Measurements from ENCODE around the gene RERE.
"Not testable (repeated sequence)": the region's sequence is repeated elsewhere in the genome, so short reads cannot be mapped to it uniquely, and the experiment has no call there.

RERE gene

DNA sequence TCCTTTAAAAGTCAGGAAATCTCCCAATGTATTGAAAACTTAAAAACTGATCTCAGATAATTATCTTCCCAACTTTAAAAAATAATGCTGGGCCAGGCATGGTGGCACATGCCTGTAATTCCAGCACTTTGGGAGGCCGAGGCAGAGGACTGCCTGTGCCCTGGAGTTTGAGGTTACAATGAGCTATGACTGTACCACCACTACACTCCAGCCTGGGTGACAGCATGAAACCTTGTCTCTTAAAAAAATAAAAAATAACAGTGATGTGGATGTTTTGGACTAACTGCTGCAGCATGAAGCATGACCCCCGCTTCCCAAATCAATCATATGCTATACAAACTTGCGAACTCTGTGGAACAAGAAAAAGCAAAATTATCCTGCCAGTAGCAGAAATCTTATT lies 186.3 kb downstream of the RERE start:
- DNase-seq, result no peak

DNA sequence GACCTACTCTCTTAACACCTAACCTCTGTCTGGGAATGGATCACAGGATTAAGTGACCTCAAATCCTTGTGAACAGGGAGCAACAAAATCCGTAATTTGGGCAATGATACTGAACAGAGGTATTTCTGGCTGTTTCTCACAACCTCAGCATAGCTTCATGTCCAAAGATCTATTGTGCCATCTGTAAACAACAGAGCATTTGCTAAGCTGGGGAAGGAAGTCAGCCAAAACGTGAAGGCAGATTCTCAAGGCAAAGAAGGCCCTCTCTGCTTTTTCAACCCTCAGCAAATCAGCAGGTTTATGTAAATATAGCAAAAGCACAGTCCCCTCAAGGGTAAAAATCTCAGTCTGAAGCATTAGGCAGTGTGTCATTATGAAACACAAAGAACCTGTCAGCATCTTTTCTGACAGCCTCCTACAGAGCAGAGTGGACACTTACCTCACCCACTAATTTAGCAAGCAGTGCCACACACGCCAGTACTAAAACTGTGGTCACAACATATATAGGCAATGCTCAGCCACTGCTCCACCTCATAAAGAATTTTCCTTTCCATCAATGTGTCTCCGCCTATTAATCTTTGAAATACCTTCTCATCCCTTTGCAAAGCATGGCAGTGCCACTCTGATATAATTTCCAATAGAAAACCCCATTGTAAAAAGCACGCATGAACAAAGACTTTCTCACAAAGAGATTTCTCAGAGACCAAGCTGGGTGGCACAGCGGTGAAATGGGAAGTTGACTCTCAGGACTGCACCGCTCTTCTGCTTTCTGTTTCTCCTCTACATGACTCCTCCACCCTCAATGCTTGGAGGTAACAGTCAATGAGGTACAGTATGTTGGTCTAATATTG lies 188.0 kb downstream of the RERE start:
- peak; percentile 23 for DNase-seq

DNA sequence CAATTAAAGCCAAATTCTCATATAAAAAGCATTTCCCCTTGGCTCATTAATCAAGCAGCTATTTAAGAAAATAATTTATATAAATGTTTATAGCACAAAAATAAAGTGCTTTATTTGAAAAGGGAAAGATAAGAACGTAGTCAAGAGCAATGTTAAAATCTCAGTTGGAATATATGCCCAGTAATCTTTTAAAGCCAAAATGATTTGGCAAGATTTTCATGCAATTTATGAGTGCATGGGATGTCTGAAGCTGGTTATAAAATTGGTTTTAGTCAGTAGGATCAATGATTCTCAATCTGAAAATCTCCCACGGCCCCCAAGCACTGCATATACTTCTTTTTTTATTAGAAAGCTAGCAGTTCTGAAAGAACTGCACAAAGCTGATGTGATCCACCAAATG lies 188.8 kb downstream of the RERE start:
- no peak for DNase-seq

DNA sequence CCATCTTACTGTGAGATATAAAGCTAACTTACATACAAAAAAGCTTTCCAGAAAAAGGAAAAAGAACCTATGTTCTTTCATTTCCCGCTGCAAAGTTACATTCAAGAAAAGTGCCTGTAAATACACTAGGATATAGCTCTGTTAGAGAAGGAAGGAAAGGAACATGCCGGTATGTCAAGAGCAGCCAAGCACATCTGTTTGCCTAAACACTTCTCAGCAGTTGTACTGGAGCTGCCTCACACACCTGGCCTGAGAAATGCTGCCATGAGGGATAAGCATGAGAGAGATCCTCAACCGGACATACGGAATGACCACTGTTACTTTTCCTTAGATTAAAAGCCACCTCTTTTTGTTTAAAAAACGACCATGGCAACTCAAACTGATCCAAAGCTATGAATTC lies 189.7 kb downstream of the RERE start:
- DNase-seq, result no peak

DNA sequence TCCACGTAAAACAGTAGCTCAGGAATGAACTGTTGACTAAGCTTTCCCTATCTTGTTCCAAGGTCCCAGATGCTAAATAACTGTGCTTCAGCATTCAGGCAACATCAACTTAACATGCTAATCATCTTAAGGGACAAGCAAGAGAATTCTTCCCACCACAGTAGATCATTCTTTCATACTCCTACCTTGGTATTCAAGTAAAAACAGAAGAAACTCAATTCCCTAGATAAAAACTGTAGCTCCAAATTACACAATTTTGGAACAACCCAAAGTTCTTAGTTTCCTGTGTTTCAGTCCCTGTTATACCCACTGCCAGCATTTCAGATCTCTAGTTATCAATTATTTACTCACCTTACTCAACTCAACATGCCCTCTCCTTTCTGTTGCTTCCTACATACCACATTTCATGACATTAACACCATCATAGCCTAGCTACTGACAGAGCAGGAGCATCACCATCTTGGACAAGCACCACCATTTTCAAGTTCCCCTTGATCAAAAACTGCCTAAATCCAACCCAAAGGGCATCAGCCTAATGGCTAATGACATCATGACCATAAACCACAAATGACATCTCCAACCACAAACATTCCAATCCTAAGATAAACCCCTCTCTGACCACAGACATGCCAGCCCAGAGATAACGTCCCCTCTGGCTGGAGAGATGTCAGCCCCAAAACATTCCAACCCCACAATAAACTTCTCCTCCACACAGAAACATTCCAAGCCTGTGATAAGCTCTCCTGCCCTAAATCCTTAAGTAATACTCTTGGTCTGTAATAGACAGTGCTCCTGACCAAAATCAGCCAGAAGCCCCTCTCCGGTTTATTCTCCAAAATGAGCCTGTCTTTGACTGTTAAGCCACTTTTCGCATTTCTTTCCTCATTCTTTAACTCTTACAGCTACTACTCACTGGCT lies 191.2 kb downstream of the RERE start:
- DNase-seq, result no peak

DNA sequence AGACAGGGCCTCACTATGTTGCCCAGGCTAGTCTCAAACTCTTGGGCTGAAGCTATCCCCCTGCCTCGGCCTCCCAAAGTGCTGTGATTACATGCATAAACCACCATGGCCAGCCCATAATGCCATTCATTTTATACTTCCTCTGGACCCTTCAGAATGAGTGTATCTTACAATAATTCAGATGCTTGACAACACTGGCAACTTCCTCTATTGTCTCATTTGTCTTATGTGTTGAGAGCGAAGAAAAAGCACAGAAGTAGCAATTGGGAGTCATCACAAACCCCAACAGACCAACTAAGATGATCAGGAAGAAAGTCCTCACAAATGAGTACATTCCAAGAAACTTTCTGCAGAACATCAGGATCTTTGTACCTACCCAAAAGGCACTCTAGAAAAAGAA lies 191.9 kb downstream of the RERE start:
- DNase-seq, result no peak

DNA sequence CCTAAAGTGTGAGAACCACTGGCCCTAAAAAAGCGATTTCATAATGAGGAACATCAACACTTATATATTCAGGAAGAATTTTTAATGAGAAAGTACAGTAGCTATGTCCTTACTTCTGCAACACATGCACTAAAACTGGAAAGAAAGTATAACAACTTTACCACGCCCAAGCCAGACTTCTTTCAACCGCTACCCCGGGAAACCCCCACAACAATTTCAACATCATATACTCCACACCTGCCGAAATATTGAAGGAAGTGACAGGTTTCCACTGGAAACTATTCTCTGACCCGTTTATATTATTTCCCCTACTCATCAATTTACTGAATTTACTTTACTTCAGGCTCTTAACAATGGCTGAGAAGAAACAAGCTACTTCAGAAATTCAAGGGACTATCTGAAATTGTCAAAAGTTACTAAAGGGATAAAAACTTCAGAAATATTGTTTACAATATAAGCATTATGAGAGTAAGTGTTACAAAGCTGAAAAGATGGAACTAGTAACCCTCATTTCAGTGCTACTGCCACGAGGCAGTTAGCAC lies 193.7 kb downstream of the RERE start:
- not testable (repeated sequence) for DNase-seq

DNA sequence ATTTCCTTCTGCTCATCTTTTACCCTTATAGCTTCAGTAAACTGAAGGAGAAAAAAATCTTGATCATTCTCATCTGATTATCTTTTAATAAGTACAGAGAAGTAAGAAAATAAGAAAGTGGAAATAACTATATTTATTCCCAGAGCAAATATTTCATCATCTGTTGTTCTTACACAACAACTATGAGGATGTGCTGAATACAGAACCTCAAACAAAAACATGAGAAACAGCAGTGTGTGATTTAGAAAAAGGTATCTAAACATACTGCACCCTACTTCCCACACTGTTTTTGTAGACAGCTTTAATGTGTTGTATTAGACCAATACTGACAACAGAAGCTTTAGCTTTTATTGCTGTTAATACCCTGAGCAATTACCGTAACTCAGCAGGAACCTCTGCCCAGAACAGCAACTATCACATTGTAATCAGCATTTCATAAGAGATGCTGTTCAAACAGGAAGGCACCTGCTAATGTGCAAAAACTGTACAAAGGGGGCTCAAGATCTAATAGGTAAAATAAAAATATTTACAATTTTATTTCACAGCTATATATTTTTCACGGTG lies 195.6 kb downstream of the RERE start:
- peak; percentile 91 for DNase-seq

DNA sequence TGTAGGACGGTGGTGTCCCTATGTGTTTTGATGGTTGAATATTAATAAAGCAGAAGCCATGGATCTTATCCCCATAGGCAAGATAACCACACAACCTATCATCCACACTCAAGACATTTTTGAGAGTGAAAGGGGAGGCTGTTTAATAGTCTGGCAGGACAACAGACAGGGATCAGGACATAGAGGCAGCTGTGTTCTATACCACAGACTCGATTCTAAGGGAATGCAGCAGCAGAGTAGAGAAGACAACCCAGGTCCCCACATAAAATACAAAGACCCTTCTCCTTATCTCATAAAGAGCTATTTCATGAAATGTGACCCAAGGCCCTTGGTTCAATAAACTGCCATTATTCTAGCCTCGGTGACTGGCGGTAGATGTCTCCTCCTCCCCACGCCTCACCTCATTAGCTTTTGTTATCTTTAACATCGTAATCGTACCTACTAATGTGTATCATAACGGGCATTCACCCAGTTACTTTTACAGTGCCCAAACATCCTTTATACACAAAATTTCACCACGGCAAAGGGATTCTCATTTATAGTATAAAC lies 196.3 kb downstream of the RERE start:
- DNase-seq, result peak; percentile 43

DNA sequence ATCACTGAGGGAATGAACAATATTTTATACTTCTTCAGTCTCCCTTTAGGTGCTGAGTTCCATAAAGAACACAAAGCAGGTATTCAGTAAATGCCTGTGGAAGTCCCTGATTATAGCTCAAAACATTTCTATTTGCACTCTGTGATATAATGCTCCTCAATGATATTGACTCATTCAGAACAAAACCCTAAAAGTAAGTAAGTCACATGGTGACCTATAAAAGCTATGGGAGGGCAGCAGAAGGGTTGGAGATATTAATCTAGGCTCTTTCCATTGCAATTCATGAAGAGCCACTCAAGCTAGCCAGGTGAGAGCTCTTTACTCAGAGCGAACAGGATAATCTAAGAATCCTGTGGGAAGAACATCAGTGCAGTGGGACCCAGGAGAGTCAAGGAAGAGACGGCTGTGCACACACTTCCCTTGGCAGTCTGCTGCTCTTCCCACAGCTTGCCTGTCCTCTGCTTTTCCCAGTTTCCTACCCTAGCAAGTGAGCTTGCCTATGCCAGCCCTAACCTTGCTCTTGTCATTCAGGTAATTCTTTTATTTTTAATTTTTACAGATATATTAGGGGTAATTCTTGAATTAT lies 197.4 kb downstream of the RERE start:
- peak; percentile 65 for DNase-seq

DNA sequence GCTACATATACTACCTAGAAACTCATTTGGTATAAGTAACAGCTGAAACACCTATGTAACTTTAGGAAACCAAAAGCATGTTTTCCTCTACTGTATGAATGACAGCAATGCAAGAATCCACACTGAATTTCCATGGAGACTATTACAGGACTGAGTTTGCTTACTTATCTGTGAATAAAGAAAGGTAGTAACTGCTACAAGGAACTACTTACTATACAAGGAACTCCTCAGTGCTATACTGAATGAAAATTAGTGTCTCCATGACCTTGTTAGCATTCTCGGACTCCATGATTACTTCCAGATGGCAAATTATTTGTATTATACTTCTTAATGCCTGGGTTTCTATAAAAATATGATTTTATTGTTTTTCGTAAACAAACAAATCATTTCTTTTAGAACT lies 198.0 kb downstream of the RERE start:
- DNase-seq, result not testable (repeated sequence)

DNA sequence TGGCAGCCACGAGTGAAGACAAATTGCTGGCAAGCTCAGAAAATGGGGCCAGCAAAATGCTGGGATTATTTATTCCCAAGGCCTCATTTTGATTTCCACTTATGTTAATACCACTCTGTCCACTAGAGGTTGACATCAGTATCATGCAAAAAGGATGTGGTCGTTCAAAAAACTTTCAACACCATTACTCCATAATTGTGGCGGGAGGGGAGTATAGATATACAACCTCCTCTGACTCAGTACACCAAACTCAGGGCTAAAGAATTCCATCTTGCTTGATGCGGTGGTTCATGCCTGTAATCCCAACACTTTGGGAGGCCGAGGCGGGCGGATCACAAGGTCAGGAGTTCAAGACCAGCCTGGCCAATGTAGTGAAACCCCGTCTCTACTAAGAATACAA lies 200.6 kb downstream of the RERE start:
- not testable (repeated sequence) for DNase-seq

DNA sequence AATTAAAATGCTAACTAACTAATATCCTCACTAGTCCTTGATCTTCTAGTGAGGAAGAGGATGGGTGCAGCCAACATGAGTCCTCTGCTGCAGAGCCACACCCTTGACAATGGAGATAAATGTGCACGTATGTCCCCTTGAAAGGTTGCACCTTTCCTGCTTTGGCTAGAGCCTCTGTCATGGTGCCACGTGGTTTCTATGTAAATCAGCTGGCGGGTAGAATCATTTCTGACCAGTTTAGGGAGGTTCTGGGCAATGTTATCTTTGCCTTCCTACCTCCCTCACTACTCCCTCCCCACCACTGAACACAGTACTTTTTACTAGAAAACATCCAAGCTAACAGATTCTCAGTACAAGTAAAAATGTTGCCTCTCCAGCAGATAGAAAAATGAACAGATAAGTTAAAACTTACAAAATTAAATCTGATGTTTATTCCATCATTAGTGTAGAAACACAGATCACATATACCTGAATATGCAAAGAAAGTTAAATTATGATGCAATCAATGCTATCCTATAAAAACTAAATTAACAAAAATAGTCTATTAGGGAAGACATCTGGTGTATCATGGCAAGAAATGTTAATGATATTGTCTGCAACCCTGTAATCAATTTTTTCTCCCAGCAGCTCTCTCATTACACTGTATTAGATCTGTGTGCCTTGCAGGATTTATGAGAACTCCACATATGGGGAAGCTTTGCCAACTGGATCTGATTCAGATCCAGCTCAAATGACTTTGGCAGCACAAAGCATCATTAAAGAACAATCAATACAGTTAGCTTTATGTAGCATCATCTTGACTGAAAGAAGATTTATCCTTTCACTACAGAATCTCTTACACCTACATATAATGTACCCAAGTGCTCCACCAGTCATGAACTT lies 205.6 kb downstream of the RERE start:
- DNase-seq, result not testable (repeated sequence)

DNA sequence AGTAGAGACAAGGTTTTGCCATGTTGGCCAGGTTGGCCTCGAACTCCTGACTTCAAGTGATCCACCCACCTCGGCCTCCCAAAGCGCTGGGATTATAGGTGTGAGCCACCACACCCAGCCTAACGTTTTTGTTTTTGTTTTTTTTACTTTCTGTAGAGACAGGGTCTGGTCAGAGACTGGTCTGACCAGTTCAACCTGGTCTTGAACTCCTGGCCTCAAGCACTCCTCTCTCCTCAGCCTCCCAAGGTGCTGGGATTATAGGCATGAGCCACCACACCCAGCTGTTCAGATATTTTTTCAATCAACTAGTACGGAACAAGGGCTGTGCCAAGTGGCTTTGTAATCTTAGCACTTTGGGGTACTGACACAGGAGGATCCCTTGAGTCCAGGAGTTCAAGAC lies 209.5 kb downstream of the RERE start:
- DNase-seq, result no peak

DNA sequence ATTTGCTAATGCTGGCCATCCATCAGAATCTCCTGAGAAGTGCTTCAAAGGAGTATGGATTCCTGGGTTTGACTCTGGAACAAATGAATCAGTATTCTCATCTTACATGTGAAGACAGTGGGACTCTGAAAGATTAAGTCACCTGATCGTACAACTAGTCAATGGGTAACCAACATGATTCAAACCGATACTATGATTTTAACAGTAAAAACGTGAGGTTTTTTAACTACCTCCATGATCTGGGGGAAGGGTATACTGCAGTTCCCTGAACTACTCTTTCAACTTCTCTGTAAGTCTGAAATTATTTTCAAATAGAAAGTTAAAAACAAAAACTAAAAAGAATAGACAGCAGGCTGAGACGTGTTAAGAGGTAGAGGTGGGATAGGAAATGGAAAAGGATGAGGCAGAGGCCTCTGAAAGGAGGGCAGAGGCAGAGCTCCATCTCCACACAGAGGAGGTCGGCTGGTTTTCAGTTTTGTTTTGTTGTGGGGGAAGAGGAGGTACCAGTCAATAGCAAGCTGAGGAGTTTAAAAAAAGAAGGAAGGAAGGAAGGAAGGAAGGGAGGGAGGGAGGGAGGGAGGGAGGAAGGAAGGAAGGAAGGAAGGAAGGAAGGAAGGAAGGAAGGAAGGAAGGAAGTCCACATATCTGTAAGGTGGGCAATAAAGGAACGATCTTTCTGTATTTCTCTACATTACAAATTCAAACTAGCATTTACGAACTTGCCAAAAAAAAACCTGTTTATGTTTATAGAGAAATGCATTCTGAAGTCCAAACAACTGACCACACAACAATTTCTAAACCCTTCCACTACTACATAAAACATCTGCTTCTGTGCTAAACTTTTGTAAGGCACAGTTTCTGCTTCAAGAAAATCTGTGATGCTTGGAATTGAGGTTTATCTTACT lies 213.1 kb downstream of the RERE start:
- no peak for DNase-seq

DNA sequence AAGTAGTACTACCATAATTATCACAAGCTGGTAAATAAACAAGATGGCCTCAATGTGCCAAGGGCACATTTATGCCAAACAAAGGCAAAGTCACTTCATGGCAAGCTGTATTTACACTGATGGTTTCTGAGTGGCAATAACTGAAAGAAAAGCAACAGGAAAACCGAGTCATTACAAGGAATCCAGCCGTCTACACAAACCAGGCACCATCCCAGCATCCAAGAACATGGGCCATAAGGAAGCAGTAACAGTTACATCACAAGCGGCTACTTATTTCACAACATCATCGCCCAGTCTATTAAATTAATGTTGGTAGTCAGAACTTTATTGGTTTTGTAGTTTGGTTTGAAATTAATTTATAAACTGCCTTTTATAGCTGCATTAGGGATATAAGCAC lies 214.2 kb downstream of the RERE start:
- DNase-seq, result peak; percentile 97

DNA sequence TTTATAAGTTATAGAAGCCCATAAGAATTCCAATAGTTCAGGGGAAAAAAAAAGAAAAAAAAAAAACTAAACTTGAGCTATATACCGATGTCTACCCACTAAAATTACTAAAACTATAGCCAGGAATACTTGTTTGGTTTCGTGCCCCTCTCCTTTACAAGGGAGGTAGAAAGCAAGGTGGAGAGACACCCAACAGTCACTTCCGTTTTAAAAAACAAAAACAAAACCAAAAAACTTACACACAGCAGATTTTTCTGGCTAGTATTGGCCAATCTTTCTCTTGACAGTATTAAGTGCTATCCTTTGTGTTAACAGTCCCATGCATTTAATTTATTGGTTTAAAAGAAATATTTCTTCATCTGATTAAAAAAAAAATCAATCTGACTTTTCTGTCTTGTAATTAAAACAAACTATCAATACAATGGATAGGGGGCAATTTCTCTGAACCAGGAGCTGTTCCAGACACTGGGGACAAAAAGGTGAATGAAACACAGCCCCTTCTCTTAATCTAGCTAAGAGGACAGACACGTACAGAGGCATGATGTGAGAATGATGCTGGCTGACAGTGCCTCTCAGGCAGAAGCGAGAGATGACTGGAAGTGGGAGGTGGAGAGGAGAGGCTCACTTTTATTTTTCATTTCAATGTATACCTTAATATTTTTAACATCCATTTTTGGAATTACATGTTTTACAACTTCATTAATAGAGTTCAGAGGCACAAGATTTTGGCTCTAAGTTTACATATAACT lies 214.8 kb downstream of the RERE start:
- DNase-seq, result no peak

DNA sequence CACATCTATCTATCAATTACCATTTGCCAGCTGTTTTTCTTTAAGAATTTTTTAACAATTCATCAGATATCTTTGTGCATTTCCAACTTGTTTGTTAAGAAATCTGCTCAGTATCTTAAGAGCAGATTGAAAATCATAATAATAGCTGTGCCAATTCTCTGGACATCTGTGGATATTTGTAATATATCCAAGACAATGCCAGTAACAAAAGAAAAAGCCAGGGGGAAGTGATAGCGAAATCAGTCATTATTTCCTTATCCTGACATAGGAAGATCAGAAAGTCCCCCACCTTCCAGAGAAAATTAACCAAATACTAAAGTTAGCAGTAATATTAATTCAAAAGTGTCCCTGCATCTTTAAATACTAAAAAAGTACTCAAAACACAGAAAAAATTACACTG lies 217.1 kb downstream of the RERE start:
- no peak for DNase-seq

DNA sequence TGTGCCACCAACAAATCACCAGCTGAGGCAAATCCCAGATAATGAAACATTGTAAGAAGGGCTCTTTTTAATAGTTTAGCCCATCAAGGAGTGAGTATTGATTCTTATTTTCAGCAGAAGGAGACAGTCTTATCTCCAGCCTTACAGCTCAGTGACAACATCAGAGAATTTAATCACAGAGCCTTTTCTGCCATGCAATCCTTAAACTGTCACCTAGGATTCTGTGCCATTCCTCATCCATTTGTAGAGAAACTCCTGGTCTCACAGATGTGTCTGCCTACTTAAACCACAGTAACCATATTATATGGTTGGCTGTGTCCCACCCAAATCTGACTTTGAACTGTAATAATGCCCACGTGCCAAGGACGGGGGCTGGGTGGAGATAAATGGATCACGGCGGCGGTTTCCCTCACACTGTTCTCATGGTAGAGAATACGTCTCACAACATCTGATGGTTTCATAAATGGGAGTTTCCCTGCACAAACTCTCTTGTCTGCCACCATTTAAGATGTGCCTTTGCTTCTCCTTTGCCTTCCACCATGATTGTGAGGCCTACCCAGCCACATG lies 217.7 kb downstream of the RERE start:
- DNase-seq, result no peak

All from DMS153 (cell line).